B cell (primary cell): Measurements from ENCODE around the gene KLHL35. TPM values are rescaled to one million over a fixed set of nuclear protein-coding genes. Genes with fewer than 3 reads are reported as not detected.

Experiments used
- ATAC-seq: fragments of 200-7000 bp; cut with Tn5 transposase; one replicate; pipeline ENCODE4 v1.10.0; 2021; ENCODE audit warnings: low read depth, mild to moderate bottlenecking, moderate number of reproducible peaks, moderate library complexity
- CTCF ChIA-PET: fragments of 350-600 bp; sonication (Branson Sonifier 250); formaldehyde crosslinking; loops from one replicate; lab custom pipeline; 2021; ENCODE audit warnings: antibody characterized with exemption, inconsistent platforms; lab: Charles Lee
- POLR2A ChIA-PET: fragments of 350-600 bp; sonication (Branson Sonifier 250); formaldehyde crosslinking; loops from one replicate; lab custom pipeline; 2021; ENCODE audit warnings: antibody characterized with exemption; lab: Charles Lee
- DNase-seq: peaks from one replicate; pipeline ENCODE4 v3.0.0; 2013
- H2AFZ ChIP-seq: 2 replicates; pipeline ENCODE4 v1.6.1; 2012; ENCODE audit warnings: mild to moderate bottlenecking, low read depth, low read length; ENCODE audit not compliant: insufficient read depth, poor library complexity, severe bottlenecking
- H3K27ac ChIP-seq, 2 donors: 1 replicate in 1 of 2; 2 replicates in 1 of 2; pipeline ENCODE4 v1.5.1; 2012 to 2013; ENCODE audit warnings: low read length in 2 of 2, mild to moderate bottlenecking in 2 of 2, moderate library complexity in 1 of 2
- H3K27me3 ChIP-seq, 4 experiments: fragments of 200-600 bp in 1 of 4; sonication (generic) in 1 of 4; replicated peaks in 1 of 4; 1 replicate in 2 of 4; 2 replicates in 2 of 4; pipeline versions ENCODE4 v1.6.1 to v1.7.0; 2013 to 2016; ENCODE audit warnings: low read length in 3 of 4, mild to moderate bottlenecking in 2 of 4, mixed read lengths in 1 of 4, moderate library complexity in 1 of 4; ENCODE audit not compliant: insufficient read depth in 4 of 4, control insufficient read depth in 3 of 4; ENCODE audit errors: control extremely low read depth in 1 of 4
- H3K36me3 ChIP-seq, 2 experiments: replicated peaks in 1 of 2; 1 replicate in 1 of 2; 2 replicates in 1 of 2; pipeline versions ENCODE4 v1.6.1 to v1.7.1; 2013; ENCODE audit warnings: low read length in 1 of 2; ENCODE audit not compliant: insufficient read depth in 2 of 2, control insufficient read depth in 1 of 2; ENCODE audit errors: control extremely low read depth in 1 of 2, extremely low read depth in 1 of 2
- H3K4me1 ChIP-seq, 2 donors: fragments of 200-600 bp in 1 of 2; sonication (generic) in 1 of 2; 1 replicate in 1 of 2; 2 replicates in 1 of 2; pipeline versions ENCODE4 v1.5.1 to v1.6.1; 2013 to 2017; ENCODE audit warnings: low read length in 2 of 2; ENCODE audit not compliant: control insufficient read depth in 2 of 2, insufficient read depth in 2 of 2
- H3K4me2 ChIP-seq: replicated peaks from 2 replicates; pipeline ENCODE3; 2012; ENCODE audit warnings: mild to moderate bottlenecking, low read depth, low read length; ENCODE audit not compliant: poor library complexity, severe bottlenecking
- H3K4me3 ChIP-seq, 5 experiments: fragments of 200-600 bp in 1 of 5; sonication (generic) in 1 of 5; 1 replicate in 3 of 5; 2 replicates in 2 of 5; pipeline versions ENCODE4 v1.5.1 to v1.7.0; 2011 to 2016; ENCODE audit warnings: low read length in 4 of 5, mild to moderate bottlenecking in 4 of 5, low read depth in 2 of 5, control low read depth in 1 of 5, moderate library complexity in 1 of 5; ENCODE audit not compliant: insufficient read depth in 1 of 5; ENCODE audit errors: control extremely low read depth in 1 of 5, extremely low read depth in 1 of 5
- H3K79me2 ChIP-seq: fragments of 200-600 bp; sonication (generic); one replicate; pipeline ENCODE4 v1.6.0; 2016; ENCODE audit warnings: low read length; ENCODE audit not compliant: control insufficient read depth, insufficient read depth
- H3K9ac ChIP-seq: fragments of 200-600 bp; sonication (generic); 2 replicates; pipeline ENCODE4 v1.6.1; 2017; ENCODE audit warnings: mild to moderate bottlenecking, low read length, moderate library complexity
- H3K9me3 ChIP-seq, 3 donors: one replicate each; pipeline versions ENCODE4 v1.6.1 to v1.7.1; 2013; ENCODE audit warnings: low read length in 2 of 3; ENCODE audit not compliant: control insufficient read depth in 2 of 3, insufficient read depth in 1 of 3; ENCODE audit errors: control extremely low read depth in 1 of 3
- H4K20me1 ChIP-seq: 2 replicates; pipeline ENCODE4 v1.6.0; 2012; ENCODE audit warnings: mild to moderate bottlenecking, low read length; ENCODE audit not compliant: insufficient read depth, control insufficient read depth, poor library complexity, severe bottlenecking
- H3K27ac Mint-ChIP-seq: one replicate; pipeline ENCODE4 v1.8.0; 2021; ENCODE audit warnings: mixed read lengths
- H3K27me3 Mint-ChIP-seq: one replicate; pipeline ENCODE4 v1.8.0; 2021; ENCODE audit warnings: mixed read lengths
- H3K4me1 Mint-ChIP-seq: one replicate; pipeline ENCODE4 v1.8.0; 2021; ENCODE audit warnings: mixed read lengths
- H3K4me3 Mint-ChIP-seq: one replicate; pipeline ENCODE4 v1.8.0; 2021; ENCODE audit warnings: mixed read lengths
- H3K9me3 Mint-ChIP-seq: one replicate; pipeline ENCODE4 v1.8.0; 2022; ENCODE audit warnings: mixed read lengths; ENCODE audit not compliant: insufficient read depth
- CTCF ChIP-seq: fragments of 200-600 bp; IDR thresholded peaks from one replicate; pipeline ENCODE4 v1.8.0; 2022; ENCODE audit warnings: antibody characterized with exemption, mild to moderate bottlenecking
- EZH2 ChIP-seq: IDR thresholded peaks from 2 replicates; pipeline ENCODE4 v1.6.1; 2012; ENCODE audit warnings: borderline replicate concordance, low read depth, mild to moderate bottlenecking, moderate library complexity, low read length; ENCODE audit not compliant: insufficient read depth, poor library complexity, severe bottlenecking
- WGBS: methylation state at CpG from one replicate; pipeline ENCODE4 v1.1.5; 2013; ENCODE audit warnings: missing lambda C conversion rate; ENCODE audit not compliant: insufficient coverage; 5-methylcytosine and 5-hydroxymethylcytosine counted together
- intact Hi-C: fragments of 100-400 bp; cut with micrococcal nuclease; formaldehyde crosslinking; loops from one replicate; pipeline ENCODE4 v1.10.0; 2022
- polyA plus RNA-seq: library from polyadenylated mRNA; depleted of rRNA; stranded (reverse); fragments of >200 nt; gene quantifications from 2 replicates; pipeline ENCODE4 v1.2.3, GENCODE V29; 2012
- total RNA-seq, 2 donors: library from RNA; stranded (reverse); fragments of 120-200 nt in 1 of 2; gene quantifications; 1 replicate in 1 of 2; 2 replicates in 1 of 2; pipeline versions ENCODE4 v1.2.3 to v1.2.4, GENCODE V29; 2013 to 2022

The KLHL35 gene
- total and polyA plus RNA-seq, 2 donors (not counting 1 experiment from before 2014, with no cell fraction given) = 0.55 to 0.59 TPM

GRCh38 chr11:75471176-75471973, 38.4 kb upstream of the KLHL35 start:
- Histone ChIP-seq H3K4me3 (no peak overlapping the region), H3K36me3 (no peaks in the 10 kb centered on the region), H3K9ac (no peak overlapping the region), H4K20me1 (no peaks in the 10 kb centered on the region), H3K9me3 (no peaks in the 10 kb centered on the region), H3K27me3 (no peaks in the 10 kb centered on the region), H2AFZ (no peak overlapping the region), H3K4me1 (peaks cover 3 to 18% of the 10 kb centered on the region in 2 donors), H3K4me2 (no peak overlapping the region), H3K79me2 (no peaks in the 10 kb centered on the region), H3K27ac (no peak overlapping the region)
- ATAC-seq (no peak), DNase-seq (no peak)
- 94% methylated on average over 2 of the region's 7 CpGs for WGBS
- no peak for TF ChIP-seq CTCF
- TF ChIP-seq EZH2 = no peak
- Mint-ChIP-seq H3K27ac (no peak overlapping the region), H3K4me1 (peaks cover 25% of the 10 kb centered on the region), H3K27me3 (no peaks in the 10 kb centered on the region), H3K9me3 (no peaks in the 10 kb centered on the region), H3K4me3 (no peak overlapping the region)
- POLR2A ChIA-PET = no interaction called here
- CTCF ChIA-PET = interaction anchor here (1.2 to 1.8 kb wide), 2 partner anchors 25 to 53 kb away, joined by 3 to 4 read pairs; no protein-coding TSS in a partner anchor
- intact Hi-C loops = no loop called here

- no peak for ATAC-seq
- Mint-ChIP-seq H3K27ac (no peak overlapping the region), H3K4me3 (no peak overlapping the region), H3K9me3 (no peaks in the 10 kb centered on the region), H3K27me3 (no peaks in the 10 kb centered on the region), H3K4me1 (peaks cover 21% of the 10 kb centered on the region)
- intact Hi-C loops = no loop called here
- POLR2A ChIA-PET = no interaction called here
- no peak overlapping the region for H3K9ac ChIP-seq
- CTCF ChIA-PET = interaction anchor here (1.2 to 1.8 kb wide), 2 partner anchors 25 to 54 kb away, joined by 3 to 4 read pairs; no protein-coding TSS in a partner anchor
- H3K4me1 ChIP-seq = peaks cover 3 to 14% of the 10 kb centered on the region in 2 donors
- no peak overlapping the region for H3K4me3 ChIP-seq
- H4K20me1 ChIP-seq = no peaks in the 10 kb centered on the region
- H3K79me2 ChIP-seq = no peaks in the 10 kb centered on the region
- H2AFZ ChIP-seq = no peak overlapping the region
- no peak overlapping the region for H3K27ac ChIP-seq
- WGBS = 85% methylated on average over 2 of the region's 7 CpGs
- no peaks in the 10 kb centered on the region for H3K36me3 ChIP-seq
- no peaks in the 10 kb centered on the region for H3K9me3 ChIP-seq
- no peaks in the 10 kb centered on the region for H3K27me3 ChIP-seq
- no peak overlapping the region for H3K4me2 ChIP-seq
- DNase-seq = no peak
- TF ChIP-seq EZH2 = no peak
Observed at GRCh38 chr11:75470476-75471080, 37.6 kb upstream of the KLHL35 start.
